Nasal cavity respiratory epithelium epithelial cell of viscerocranial mucosa (primary cell): ENCODE results near the gene CCN2. TPM values are rescaled to one million over a fixed set of nuclear protein-coding genes. Genes with fewer than 3 reads are reported as not detected.

Experiments
- total RNA-seq: library from RNA; depleted of rRNA; stranded (reverse); fragments of >200 nt; gene quantifications from 2 replicates; pipeline ENCODE4 v1.2.3, GENCODE V29; 2014

The CCN2 gene
- total RNA-seq = 7.5 and 53.6 TPM in 2 replicates

GRCh38 chr6:131950767-131951575 lies at the start of gene CCN2:
CCN2 (minus strand) TSS chr6:131951372; CDS start chr6:131951172, 200 bp downstream.

Other genes starting within 250 kb of the CCN2 start
- gene OR2A4, start 250.0 kb downstream of the CCN2 start, total RNA-seq = not detected in 2 replicates
- gene CTAGE9, start 240.4 kb downstream of the CCN2 start, total RNA-seq = not detected in 2 replicates
- under 0.01 and 0.07 TPM in 2 replicates for gene ENPP1, start 143.4 kb downstream of the CCN2 start, total RNA-seq